Coronary artery (tissue), 2 donors: ENCODE data around the gene GNB2.

Source experiments
- DNase-seq: peaks from one replicate; pipeline ENCODE4 v3.0.0-alpha.2; 2017; ENCODE audit warnings: low spot score
- H3K27ac ChIP-seq, 2 donors: fragments of 200-600 bp; sonication (generic); one replicate each; pipeline ENCODE4 v1.5.1; 2016 to 2019
- H3K4me3 ChIP-seq: fragments of 200-600 bp; sonication (generic); 2 replicates; pipeline ENCODE4 v1.5.1; 2016; ENCODE audit warnings: mild to moderate bottlenecking, moderate library complexity
- CTCF ChIP-seq: fragments of 200-600 bp; sonication (generic); IDR thresholded peaks from one replicate; pipeline ENCODE4 v1.5.1; 2019; ENCODE audit warnings: antibody characterized with exemption

The GNB2 gene

GRCh38 chr7:100679129-100679926 is 5.8 kb downstream of the GNB2 start:
- Histone ChIP-seq H3K4me3 (no peak overlapping the region), H3K27ac (peak overlapping the region; percentile 17 to 58)
- no peak for TF ChIP-seq CTCF
- no peak for DNase-seq

DNA sequence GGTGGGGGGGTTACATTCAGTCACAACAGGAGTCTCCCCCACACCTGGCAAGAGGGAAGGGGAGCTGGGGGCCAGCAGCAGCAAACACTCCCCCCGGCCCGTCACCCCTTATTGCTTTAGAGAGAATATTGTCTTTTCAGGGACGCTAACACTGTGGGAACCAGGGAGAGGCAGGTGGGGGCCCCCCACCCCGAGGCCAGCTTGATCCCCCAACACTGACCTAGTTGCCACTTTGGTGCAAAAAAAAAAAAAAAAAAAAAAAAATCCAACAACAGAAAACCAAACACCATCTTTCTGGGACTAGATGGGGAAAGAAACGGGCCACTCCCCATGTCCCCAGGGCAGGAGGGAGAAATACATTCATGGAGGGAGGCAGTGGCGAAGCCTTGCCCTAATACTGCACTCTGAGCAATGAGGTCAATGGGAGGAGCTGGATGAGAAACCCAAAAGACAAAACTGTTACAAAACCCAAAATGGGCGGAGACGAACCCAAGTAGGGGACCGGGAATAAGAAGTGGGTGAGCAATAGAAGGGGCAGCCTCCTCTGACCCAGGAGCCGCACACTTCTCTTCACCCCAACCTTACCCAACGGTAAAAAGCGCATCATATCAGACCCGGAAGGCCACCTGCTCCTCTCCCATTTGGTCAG is 6.5 kb downstream of the GNB2 start:
- Histone ChIP-seq H3K27ac (peak overlapping the region; percentile 17 to 78), H3K4me3 (no peak overlapping the region)
- no peak for DNase-seq
- TF ChIP-seq CTCF = no peak

GRCh38 chr7:100680576-100681271 is 7.2 kb downstream of the GNB2 start:
- no peak for DNase-seq
- no peak for TF ChIP-seq CTCF
- H3K27ac ChIP-seq = peak overlapping the region in 1 of 2 donors; percentile 78
- H3K4me3 ChIP-seq = no peak overlapping the region

DNA sequence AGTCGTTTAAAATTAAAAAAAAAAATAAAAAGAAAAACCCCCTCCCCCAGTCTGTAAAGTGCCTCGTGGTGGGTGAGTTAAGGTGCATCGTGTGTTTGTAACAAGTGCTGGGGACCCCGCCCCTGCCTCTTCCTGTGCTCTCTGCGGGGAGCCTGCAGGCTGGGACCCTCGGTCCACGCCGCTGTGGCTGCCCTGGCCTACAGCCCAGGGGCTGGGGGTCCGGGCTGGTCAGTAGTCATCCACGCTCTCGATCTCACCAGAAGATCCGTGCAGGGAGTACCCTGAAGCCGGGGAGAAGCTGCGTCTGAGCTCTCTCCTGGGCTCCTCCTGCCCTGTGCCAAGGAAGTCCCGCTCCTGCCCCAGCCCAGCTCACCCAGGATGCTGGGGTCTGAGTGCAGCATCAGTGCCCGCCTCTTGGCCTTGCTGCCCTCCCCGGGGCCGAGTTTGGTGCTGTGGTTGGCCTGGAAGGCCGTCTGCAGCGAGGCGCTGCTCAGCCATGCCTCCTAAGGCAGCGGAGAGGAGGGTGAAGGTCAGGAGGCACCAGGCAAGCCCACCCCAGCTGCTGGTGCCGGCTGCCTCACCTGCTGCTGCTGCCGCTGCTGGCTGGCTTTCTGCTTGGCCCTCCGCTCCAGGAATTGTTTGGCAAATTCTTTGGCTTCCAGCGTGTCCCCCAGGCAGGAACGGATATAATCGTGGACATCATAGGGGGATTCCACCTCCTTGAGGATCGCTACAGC is 8.1 kb downstream of the GNB2 start:
- Histone ChIP-seq H3K27ac (peak overlapping the region in 1 of 2 donors; percentile 11), H3K4me3 (no peak overlapping the region)
- DNase-seq = no peak
- TF ChIP-seq CTCF = no peak

GRCh38 chr7:100682228-100682741 is 8.7 kb downstream of the GNB2 start:
- no peak overlapping the region for H3K4me3 ChIP-seq
- no peak for TF ChIP-seq CTCF
- peak overlapping the region in 1 of 2 donors; percentile 11 for H3K27ac ChIP-seq
- no peak for DNase-seq

GRCh38 chr7:100682991-100683658 is 9.6 kb downstream of the GNB2 start:
- no peak for TF ChIP-seq CTCF
- Histone ChIP-seq H3K4me3 (no peak overlapping the region), H3K27ac (no peak overlapping the region)
- DNase-seq = no peak
